Neural cell (in vitro differentiated cells): ENCODE results near the gene SEMA7A. TPM values are rescaled to one million over a fixed set of nuclear protein-coding genes. Genes with fewer than 3 reads are reported as not detected.

ENCODE experiments used
- H2AFZ ChIP-seq: fragments of 200-600, 300-800 bp; sonication (generic), shearing (Covaris generic); 2 replicates; pipeline ENCODE4 v1.6.0; 2014; ENCODE audit warnings: low read depth, mild to moderate bottlenecking, antibody characterized with exemption, low read length, moderate library complexity
- H3F3A ChIP-seq: fragments of 200-600 bp; shearing (Covaris generic); 2 replicates; pipeline ENCODE4 v1.6.1; 2016; ENCODE audit warnings: mild to moderate bottlenecking, moderate library complexity, mixed read lengths, antibody characterized with exemption, low read length; ENCODE audit not compliant: insufficient read depth, poor library complexity, severe bottlenecking
- H3K27ac ChIP-seq: fragments of 200-600, 300-800 bp; sonication (generic), shearing (Covaris generic); 2 replicates; pipeline ENCODE4 v1.5.1; 2014; ENCODE audit warnings: mild to moderate bottlenecking, low read length, moderate library complexity
- H3K27me3 ChIP-seq: fragments of 300-800, 200-600 bp; sonication (generic), shearing (Covaris generic); 2 replicates; pipeline ENCODE4 v1.6.0; 2014; ENCODE audit warnings: mild to moderate bottlenecking, low read depth, low read length, moderate library complexity; ENCODE audit not compliant: insufficient read depth
- H3K36me3 ChIP-seq: fragments of 300-800, 200-600 bp; sonication (generic), shearing (Covaris generic); 2 replicates; pipeline ENCODE4 v1.5.1; 2014; ENCODE audit warnings: mild to moderate bottlenecking, antibody characterized with exemption, low read length, moderate library complexity; ENCODE audit not compliant: insufficient read depth
- H3K4me2 ChIP-seq: fragments of 300-800, 200-600 bp; sonication (generic), shearing (Covaris generic); 2 replicates; pipeline ENCODE4 v1.6.0; 2014; ENCODE audit warnings: mild to moderate bottlenecking, low read length
- H3K4me3 ChIP-seq: fragments of 300-800, 200-600 bp; sonication (generic), shearing (Covaris generic); 2 replicates; pipeline ENCODE4 v1.5.1; 2014; ENCODE audit warnings: mild to moderate bottlenecking, low read length, moderate library complexity
- H3K79me2 ChIP-seq: fragments of 200-600 bp; shearing (Covaris generic); replicated peaks from 2 replicates; pipeline ENCODE4 v1.6.0; 2014; ENCODE audit warnings: mild to moderate bottlenecking, low read length, moderate library complexity; ENCODE audit not compliant: insufficient read depth
- H3K9ac ChIP-seq: fragments of 300-800, 200-600 bp; sonication (generic), shearing (Covaris generic); 2 replicates; pipeline ENCODE4 v1.6.1; 2016; ENCODE audit warnings: mild to moderate bottlenecking, low read length, mixed read lengths
- H3K9me2 ChIP-seq: fragments of 200-600 bp; shearing (Covaris generic); 2 replicates; pipeline ENCODE4 v1.6.1; 2016; ENCODE audit warnings: mild to moderate bottlenecking, low read length, mixed read lengths; ENCODE audit not compliant: insufficient read depth
- H3K9me3 ChIP-seq: fragments of 200-600, 300-800 bp; sonication (generic), shearing (Covaris generic); 2 replicates; pipeline ENCODE4 v1.6.1; 2016; ENCODE audit warnings: mild to moderate bottlenecking, mixed run types, low read length, moderate library complexity, mixed read lengths
- H4K20me1 ChIP-seq: fragments of 200-600 bp; shearing (Covaris generic); 2 replicates; pipeline ENCODE4 v1.6.1; 2016; ENCODE audit warnings: mild to moderate bottlenecking, mixed run types; ENCODE audit not compliant: insufficient read depth
- EP300 ChIP-seq: fragments of 450-650 bp; conservative IDR thresholded peaks from 2 replicates; pipeline ENCODE4 v1.6.1; 2014; ENCODE audit warnings: antibody characterized with exemption, mild to moderate bottlenecking, moderate library complexity; ENCODE audit not compliant: poor library complexity, severe bottlenecking
- EZH2 ChIP-seq: fragments of 200-600, 300-800 bp; shearing (Covaris generic), sonication (generic); IDR thresholded peaks from 2 replicates; pipeline ENCODE4 v1.6.1; 2014; ENCODE audit warnings: antibody characterized with exemption, low read length, borderline replicate concordance, mild to moderate bottlenecking; ENCODE audit not compliant: insufficient read depth, poor library complexity, severe bottlenecking
- POLR2AphosphoS5 ChIP-seq: IDR thresholded peaks from 2 replicates; pipeline ENCODE4 v1.6.1; 2012
- RAD21 ChIP-seq: fragments of 450-650 bp; conservative IDR thresholded peaks from 2 replicates; pipeline ENCODE4 v1.6.1; 2014; ENCODE audit warnings: antibody characterized with exemption, mild to moderate bottlenecking, moderate library complexity
- SMC3 ChIP-seq: fragments of 450-650 bp; conservative IDR thresholded peaks from 2 replicates; pipeline ENCODE4 v1.6.1; 2014; ENCODE audit warnings: antibody characterized with exemption, mild to moderate bottlenecking, moderate library complexity; ENCODE audit not compliant: poor library complexity
- TAF1 ChIP-seq: IDR thresholded peaks from 2 replicates; pipeline ENCODE4 v1.6.1; 2012; ENCODE audit warnings: low read depth
- polyA plus RNA-seq: library from polyadenylated mRNA; depleted of rRNA; stranded (reverse); fragments of >200 nt; gene quantifications from 2 replicates; pipeline ENCODE4 v1.2.3, GENCODE V29; 2014
- TF ChIP-seq, protein P1 (sequence below): IDR thresholded peaks from 2 replicates; pipeline ENCODE4 v1.6.1; 2012; ENCODE audit warnings: borderline replicate concordance
- TF ChIP-seq, protein P2 (sequence below): fragments of 450-650 bp; IDR thresholded peaks from 2 replicates; pipeline ENCODE4 v1.5.1; 2014; ENCODE audit warnings: antibody characterized with exemption, mild to moderate bottlenecking, moderate library complexity; ENCODE audit not compliant: poor library complexity, severe bottlenecking

Gene SEMA7A
- polyA plus RNA-seq, 1 donor from 2014 or later = 28.8 TPM

DNA sequence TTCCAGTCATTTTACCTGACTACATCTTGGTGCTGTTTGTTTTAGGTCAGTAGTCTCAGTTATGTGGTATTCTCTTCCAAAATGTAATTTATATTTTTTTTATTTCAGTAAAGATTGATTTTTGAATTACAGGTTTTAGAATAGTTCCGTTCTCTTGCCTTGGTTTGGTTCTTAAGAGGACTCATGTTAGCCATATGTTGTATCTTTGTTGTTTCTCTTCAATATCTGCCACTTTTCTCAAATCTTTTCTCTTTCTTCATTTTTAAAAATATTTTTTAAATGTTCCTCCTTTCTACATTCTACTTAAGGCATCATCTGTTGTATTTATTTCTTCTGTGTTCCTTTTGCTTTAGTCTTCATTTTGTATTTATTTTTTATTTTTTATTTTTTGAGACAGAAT is 32.8 kb upstream of the SEMA7A start:
- H3F3A ChIP-seq = no peaks in the 10 kb centered on the region
- TF ChIP-seq, protein P1, sequence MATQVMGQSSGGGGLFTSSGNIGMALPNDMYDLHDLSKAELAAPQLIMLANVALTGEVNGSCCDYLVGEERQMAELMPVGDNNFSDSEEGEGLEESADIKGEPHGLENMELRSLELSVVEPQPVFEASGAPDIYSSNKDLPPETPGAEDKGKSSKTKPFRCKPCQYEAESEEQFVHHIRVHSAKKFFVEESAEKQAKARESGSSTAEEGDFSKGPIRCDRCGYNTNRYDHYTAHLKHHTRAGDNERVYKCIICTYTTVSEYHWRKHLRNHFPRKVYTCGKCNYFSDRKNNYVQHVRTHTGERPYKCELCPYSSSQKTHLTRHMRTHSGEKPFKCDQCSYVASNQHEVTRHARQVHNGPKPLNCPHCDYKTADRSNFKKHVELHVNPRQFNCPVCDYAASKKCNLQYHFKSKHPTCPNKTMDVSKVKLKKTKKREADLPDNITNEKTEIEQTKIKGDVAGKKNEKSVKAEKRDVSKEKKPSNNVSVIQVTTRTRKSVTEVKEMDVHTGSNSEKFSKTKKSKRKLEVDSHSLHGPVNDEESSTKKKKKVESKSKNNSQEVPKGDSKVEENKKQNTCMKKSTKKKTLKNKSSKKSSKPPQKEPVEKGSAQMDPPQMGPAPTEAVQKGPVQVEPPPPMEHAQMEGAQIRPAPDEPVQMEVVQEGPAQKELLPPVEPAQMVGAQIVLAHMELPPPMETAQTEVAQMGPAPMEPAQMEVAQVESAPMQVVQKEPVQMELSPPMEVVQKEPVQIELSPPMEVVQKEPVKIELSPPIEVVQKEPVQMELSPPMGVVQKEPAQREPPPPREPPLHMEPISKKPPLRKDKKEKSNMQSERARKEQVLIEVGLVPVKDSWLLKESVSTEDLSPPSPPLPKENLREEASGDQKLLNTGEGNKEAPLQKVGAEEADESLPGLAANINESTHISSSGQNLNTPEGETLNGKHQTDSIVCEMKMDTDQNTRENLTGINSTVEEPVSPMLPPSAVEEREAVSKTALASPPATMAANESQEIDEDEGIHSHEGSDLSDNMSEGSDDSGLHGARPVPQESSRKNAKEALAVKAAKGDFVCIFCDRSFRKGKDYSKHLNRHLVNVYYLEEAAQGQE = no peak
- TF ChIP-seq POLR2AphosphoS5 (no peak), TAF1 (no peak), SMC3 (no peak), RAD21 (no peak), EP300 (no peak), EZH2 (no peak)
- H4K20me1 ChIP-seq = no peaks in the 10 kb centered on the region
- H3K4me3 ChIP-seq = no peak overlapping the region
- H3K27ac ChIP-seq = no peak overlapping the region
- no peak overlapping the region for H3K9ac ChIP-seq
- no peaks in the 10 kb centered on the region for H3K9me3 ChIP-seq
- no peaks in the 10 kb centered on the region for H3K9me2 ChIP-seq
- no peaks in the 10 kb centered on the region for H3K27me3 ChIP-seq
- no peak overlapping the region for H2AFZ ChIP-seq
- no peaks in the 10 kb centered on the region for H3K79me2 ChIP-seq
- H3K36me3 ChIP-seq = no peaks in the 10 kb centered on the region
- no peak overlapping the region for H3K4me2 ChIP-seq

DNA sequence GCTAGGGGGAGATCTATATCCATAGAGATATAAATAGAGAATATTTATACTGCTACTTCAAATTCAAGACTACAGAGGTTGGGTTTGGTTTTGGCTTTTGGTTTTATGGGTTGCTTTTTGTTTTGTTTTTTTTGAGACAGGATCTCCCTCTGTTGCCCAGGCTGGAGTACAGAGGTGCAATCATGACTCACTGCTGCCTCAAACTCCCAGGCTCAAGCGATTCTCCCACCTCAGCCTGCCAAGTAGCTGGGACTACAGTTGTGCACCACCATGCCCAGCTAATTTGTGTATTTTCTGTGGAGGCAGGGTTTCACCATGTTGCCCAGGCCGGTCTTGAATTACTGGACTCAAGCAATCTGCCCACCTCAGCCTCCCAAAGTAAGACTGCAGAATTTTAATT is 31.1 kb upstream of the SEMA7A start:
- Histone ChIP-seq H3K4me3 (no peak overlapping the region), H4K20me1 (no peaks in the 10 kb centered on the region), H3K9me2 (no peaks in the 10 kb centered on the region), H3K27ac (no peak overlapping the region), H3K79me2 (no peaks in the 10 kb centered on the region), H3K27me3 (no peaks in the 10 kb centered on the region), H3F3A (no peaks in the 10 kb centered on the region), H3K36me3 (no peaks in the 10 kb centered on the region), H3K9ac (no peak overlapping the region), H3K9me3 (no peaks in the 10 kb centered on the region), H3K4me2 (no peak overlapping the region), H2AFZ (no peak overlapping the region)
- TF ChIP-seq, protein P2, sequence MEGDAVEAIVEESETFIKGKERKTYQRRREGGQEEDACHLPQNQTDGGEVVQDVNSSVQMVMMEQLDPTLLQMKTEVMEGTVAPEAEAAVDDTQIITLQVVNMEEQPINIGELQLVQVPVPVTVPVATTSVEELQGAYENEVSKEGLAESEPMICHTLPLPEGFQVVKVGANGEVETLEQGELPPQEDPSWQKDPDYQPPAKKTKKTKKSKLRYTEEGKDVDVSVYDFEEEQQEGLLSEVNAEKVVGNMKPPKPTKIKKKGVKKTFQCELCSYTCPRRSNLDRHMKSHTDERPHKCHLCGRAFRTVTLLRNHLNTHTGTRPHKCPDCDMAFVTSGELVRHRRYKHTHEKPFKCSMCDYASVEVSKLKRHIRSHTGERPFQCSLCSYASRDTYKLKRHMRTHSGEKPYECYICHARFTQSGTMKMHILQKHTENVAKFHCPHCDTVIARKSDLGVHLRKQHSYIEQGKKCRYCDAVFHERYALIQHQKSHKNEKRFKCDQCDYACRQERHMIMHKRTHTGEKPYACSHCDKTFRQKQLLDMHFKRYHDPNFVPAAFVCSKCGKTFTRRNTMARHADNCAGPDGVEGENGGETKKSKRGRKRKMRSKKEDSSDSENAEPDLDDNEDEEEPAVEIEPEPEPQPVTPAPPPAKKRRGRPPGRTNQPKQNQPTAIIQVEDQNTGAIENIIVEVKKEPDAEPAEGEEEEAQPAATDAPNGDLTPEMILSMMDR = no peak
- no peak for TF ChIP-seq RAD21

DNA sequence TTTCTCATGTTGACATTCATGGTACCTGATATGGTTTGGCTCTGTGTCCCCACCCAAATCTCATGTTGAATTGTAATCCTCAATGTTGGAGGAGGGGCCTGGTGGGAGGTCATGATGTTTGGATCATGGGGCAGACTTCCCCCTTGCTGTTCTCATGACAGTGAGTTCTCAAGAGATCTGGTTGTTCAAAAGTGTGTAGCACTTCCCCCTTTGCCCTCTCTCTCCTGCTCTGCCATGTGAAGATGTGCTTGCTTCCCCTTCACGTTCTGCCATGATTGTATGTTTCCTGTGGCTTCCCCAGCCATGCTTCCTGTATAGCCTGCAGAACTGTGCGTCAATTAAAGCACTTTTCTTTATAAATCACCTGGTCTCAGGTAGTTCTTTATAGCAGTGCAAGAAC is 30.5 kb upstream of the SEMA7A start:
- Histone ChIP-seq H3K27ac (no peak overlapping the region), H3K9me3 (no peaks in the 10 kb centered on the region), H2AFZ (no peak overlapping the region), H3F3A (no peaks in the 10 kb centered on the region), H3K27me3 (no peaks in the 10 kb centered on the region), H3K9ac (no peak overlapping the region), H4K20me1 (no peaks in the 10 kb centered on the region), H3K36me3 (no peaks in the 10 kb centered on the region), H3K9me2 (no peaks in the 10 kb centered on the region), H3K4me2 (no peak overlapping the region), H3K79me2 (no peaks in the 10 kb centered on the region), H3K4me3 (no peak overlapping the region)
- TF ChIP-seq RAD21 (no peak), SMC3 (no peak), EZH2 (no peak), EP300 (no peak), TAF1 (no peak), POLR2AphosphoS5 (no peak)
- TF ChIP-seq, protein P2 = no peak
- TF ChIP-seq, protein P1 = no peak
